ENCODE data around the gene PCOLCE2.

PCOLCE2 gene

DNA sequence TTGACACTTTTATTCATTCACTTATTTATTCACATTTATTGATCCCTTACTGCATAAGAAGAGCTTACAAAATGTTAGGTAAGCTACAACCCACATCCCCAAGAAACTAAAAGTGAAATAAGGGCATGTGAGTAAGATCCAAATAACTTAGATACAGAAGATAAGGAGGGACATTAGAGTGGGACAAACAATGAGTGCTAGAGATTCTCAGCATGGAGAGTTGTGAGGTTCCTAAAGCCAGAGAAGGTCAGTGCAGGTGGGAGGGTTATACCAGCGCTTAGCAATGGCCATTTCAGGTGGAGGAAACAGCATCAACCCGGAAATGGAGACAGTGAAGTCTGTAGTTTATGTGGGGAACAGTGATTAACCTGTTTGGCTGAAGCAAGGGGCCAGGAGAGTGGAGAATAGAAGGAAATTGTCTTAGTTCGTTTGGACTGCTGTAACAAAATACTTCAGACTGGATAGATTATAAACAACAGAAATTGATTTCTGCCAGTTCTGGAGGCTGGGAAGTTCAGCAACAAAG is 25.5 kb upstream of the PCOLCE2 start:
- TF ChIP-seq, protein P1, sequence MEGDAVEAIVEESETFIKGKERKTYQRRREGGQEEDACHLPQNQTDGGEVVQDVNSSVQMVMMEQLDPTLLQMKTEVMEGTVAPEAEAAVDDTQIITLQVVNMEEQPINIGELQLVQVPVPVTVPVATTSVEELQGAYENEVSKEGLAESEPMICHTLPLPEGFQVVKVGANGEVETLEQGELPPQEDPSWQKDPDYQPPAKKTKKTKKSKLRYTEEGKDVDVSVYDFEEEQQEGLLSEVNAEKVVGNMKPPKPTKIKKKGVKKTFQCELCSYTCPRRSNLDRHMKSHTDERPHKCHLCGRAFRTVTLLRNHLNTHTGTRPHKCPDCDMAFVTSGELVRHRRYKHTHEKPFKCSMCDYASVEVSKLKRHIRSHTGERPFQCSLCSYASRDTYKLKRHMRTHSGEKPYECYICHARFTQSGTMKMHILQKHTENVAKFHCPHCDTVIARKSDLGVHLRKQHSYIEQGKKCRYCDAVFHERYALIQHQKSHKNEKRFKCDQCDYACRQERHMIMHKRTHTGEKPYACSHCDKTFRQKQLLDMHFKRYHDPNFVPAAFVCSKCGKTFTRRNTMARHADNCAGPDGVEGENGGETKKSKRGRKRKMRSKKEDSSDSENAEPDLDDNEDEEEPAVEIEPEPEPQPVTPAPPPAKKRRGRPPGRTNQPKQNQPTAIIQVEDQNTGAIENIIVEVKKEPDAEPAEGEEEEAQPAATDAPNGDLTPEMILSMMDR (IDR thresholded peaks at IDR 0.05; ENCODE audit: low read depth, low read length), result no peak
- no peak overlapping the region for H3K4me3 ChIP-seq (ENCODE audit: low read depth, low read length)

DNA sequence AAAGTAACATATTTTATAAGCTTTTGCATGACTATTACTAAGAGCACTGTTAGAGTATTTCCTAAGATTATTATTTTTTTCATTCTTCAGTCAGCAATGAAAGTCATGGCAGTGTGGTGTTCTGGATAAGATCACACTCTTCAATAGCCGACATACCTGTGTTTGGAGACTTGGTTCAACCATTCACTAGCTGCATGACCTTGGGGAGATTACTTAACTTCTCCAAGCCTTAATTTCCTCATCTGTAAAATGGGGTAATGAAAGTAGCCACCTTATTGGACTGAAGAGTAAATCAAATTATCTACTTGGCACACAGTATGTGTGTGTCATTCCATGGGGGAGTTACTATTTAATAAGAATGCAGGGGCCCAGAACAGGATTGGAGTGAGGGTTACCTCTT is 24.5 kb upstream of the PCOLCE2 start:
- no peak overlapping the region for H3K4me3 ChIP-seq (ENCODE audit: low read depth, low read length)
- TF ChIP-seq, protein P1 (IDR thresholded peaks at IDR 0.05; ENCODE audit: low read depth, low read length), result no peak

DNA sequence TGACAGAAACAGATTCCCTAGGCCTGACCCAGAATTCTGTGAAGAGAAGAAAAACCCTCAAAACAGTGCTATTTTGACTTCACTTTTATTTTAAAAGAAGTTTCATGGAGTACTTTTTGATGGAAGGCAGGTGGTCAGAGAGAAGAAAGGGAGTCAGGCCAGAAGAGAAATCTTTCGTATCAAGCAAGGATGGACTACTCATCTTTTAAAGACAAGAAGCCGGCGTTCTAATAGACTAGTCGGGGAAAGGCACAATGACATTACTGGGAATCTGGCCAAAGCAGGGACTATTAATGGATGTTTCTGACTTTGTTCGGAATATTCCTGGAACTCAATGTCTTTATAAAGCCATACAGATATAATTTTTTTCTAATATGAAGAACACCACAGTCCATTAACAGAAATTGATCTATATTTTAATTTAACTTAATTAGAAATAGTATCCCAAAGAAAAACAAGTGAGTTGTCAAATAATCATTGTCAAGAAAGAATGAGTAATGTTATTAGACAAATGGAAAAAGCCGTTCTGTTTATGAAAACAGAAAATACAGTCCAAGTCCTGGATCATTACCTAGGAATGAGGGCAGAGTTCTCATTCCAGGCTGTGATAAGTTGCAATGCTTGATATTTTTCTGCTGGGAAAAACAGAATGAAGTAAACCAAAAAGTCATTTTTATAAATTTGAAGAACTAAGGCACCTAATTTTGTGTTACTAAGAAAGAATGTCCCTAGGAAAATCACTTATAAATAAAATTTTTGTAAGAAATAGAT is 23.7 kb upstream of the PCOLCE2 start:
- no peak overlapping the region for H3K4me3 ChIP-seq (ENCODE audit: low read depth, low read length)
- TF ChIP-seq, protein P1 (IDR thresholded peaks at IDR 0.05; ENCODE audit: low read depth, low read length), result no peak

DNA sequence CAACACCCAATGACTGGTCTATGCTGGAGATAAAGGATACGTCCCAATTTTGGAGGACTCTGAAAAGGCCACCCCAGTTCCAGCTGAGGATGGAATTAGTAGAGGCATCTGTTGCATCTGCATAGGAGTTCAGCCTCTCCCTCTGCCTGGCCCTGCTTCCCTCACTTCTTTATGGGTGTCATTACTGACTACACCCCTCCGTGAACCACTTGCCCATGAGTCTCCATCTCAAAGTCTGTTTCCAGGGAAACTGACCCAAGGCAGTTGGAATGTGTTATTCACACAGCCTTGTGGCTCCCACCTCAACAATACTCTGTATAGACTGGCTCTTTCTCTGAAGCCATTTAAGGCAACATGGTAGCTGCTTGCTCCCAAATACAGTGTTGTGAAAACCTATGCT is 21.4 kb upstream of the PCOLCE2 start:
- H3K4me3 ChIP-seq (ENCODE audit: low read depth, low read length), result no peak overlapping the region
- TF ChIP-seq, protein P1 (IDR thresholded peaks at IDR 0.05; ENCODE audit: low read depth, low read length), result no peak

DNA sequence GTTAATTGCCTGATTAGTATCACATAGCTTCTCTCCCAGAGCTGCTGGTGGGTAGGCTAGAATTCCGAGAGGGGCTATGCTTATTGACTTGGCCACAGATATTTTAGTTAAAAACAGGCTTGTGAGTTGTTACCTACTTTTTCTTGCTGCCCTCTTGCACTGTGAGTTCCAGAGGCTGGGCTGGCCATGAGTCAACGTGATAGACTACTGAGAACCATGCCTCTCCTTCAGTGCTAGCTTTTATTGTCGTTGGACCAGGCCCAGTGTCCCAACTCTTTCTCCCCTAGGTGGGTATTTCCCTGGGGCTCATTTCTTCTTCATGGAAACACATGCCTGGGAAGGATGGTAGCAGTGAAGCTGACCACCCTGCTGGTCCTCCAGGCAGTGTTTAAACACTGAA is 20.4 kb upstream of the PCOLCE2 start:
- TF ChIP-seq, protein P1 (IDR thresholded peaks at IDR 0.05; ENCODE audit: low read depth, low read length), result no peak
- no peak overlapping the region for H3K4me3 ChIP-seq (ENCODE audit: low read depth, low read length)

GRCh38 chr3:142907996-142908395 is 19.1 kb upstream of the PCOLCE2 start:
- no peak overlapping the region for H3K4me3 ChIP-seq (ENCODE audit: low read depth, low read length)
- TF ChIP-seq, protein P1 (IDR thresholded peaks at IDR 0.05; ENCODE audit: low read depth, low read length), result no peak

- TF ChIP-seq, protein P1 (IDR thresholded peaks at IDR 0.05; ENCODE audit: low read depth, low read length), result no peak
- H3K4me3 ChIP-seq (ENCODE audit: low read depth, low read length), result no peak overlapping the region
Measured at GRCh38 chr3:142904639-142905436, 16.0 kb upstream of the PCOLCE2 start.

All from WI38 (cell line).